ENCODE results near the gene IRF8.

- TF ChIP-seq POLR2A (IDR thresholded peaks at IDR 0.05; ENCODE audit: low read depth, low read length) = no peak
- TF ChIP-seq CTCF (conservative IDR thresholded peaks at IDR 0.05; ENCODE audit: low read depth, low read length) = no peak
- no peak for TF ChIP-seq RCOR1 (IDR thresholded peaks at IDR 0.05; ENCODE audit: insufficient replicate concordance, low read length)
- no peak for TF ChIP-seq CEBPB (IDR thresholded peaks at IDR 0.05; ENCODE audit: low read depth, low read length)
- no peak for TF ChIP-seq RAD21 (IDR thresholded peaks at IDR 0.05; ENCODE audit: low read length)
- TF ChIP-seq SMC3 (IDR thresholded peaks at IDR 0.05; ENCODE audit: low read depth, low read length) = no peak
- no peak for TF ChIP-seq MAFK (IDR thresholded peaks at IDR 0.05; ENCODE audit: low read depth, low read length)
- no peak for TF ChIP-seq NFE2L2 (IDR thresholded peaks at IDR 0.05; ENCODE audit: low read depth, low read length)
- TF ChIP-seq FOS (IDR thresholded peaks at IDR 0.05; ENCODE audit: low read depth, low read length) = no peak
These were observed 6.4 kb downstream of the IRF8 start for GRCh38 chr16:85905110-85906095.
